ENCODE results near the gene B3GAT1.

Gene B3GAT1

DNA sequence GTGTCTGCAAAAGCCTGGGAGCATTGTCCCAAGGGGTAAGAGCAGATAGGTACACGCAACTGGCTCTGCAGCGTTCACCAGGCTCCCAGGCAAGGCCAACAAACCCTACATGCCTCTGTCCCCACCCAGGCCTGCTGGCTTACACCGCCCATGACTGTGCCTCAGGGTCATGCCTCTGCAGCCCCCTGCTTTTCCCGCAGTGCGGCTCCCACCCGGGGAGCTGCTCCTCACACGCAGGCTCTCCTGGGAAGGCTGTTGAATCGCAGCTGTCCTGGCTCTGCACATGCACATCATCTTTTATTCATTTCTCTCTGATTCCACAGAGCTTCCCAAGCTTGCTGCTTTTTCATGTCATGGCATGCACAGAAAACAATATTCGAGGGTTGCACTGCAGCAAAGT lies 29.2 kb upstream of the B3GAT1 start:
- DNase-seq = no peak

DNA sequence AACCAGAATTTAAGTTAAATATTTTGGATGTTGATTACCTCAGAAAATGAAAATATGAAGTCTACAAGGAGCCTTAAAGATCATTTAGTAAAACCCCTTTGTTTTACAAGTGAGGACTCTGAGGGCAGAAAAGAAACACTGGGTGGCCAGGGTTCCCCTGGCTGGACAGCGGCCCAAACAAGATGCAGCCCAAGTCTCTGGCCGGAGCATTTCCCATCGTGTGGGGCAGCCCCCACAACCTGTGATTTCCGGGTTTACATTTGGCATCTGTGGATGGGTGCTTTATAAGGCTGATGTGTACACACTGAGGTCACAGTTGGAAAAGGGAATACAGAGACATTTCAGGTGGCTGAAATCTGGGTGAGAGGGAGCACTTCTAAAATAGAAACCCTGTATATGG lies 28.8 kb upstream of the B3GAT1 start:
- no peak for DNase-seq

DNA sequence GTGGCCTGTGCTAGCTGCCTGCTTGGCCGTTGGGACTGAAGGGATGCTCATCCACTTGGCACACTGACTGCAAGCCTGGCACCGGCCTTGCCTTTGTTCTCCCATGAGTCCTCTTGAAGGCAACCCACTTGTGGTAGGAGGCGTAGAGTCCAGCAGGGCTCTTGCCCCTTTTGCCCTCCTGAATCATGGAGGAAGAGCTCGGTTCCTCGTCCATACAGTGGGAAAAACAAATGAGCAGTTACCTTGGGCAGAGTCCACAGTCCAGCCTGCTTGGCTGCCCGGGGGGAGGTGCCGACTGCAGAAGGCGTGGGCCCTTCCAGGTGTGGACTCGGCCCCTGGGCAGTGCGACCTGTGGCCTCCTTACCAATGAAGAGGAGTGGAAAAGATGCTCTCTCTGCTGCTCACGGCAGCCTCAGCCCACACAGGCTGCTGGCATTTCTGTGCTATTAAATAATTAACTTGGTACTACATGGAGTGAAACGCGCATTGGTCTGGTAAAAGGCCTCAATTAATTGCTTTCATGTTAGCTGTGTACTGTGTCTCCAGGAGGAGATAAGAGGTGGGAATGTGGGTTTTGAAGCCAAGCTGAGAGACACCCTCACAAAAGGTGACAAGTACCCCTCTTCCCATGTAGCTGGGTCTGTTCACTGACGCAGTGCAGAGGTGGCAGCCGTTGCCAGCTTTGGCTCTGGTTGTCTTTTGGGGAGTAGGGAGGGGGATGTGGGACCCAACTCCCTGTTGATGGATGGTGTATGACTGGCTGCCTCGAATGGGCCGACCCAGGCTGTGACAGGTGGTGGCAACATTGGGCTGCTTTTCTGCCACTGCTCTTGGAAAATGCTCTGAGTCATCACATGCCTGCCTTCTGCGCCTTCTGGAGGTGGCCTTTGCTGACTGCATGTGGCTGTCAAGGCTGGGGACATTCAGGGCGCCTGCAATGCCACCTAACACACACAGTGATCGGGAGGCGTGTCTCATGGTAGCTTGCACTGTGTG lies 26.8 kb upstream of the B3GAT1 start:
- DNase-seq = no peak

DNA sequence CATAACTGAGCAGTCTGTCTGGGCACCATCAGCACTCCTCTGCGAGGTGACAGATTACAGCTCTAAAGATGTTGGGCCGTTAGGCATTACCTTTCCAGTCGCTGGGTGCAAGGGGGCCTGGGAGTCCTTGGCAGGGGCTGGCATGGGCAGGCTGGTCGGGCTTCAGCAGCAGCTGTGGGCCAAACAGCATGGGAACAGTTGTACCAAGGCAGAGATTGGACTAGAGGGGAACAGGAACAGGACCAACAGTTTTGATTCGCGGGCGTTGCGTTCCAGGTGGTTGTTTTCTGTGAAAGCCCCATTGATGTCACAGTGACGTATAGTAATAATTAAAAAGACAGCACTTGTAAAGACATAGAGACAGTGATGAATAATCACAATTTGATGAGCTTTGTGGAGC lies 25.8 kb upstream of the B3GAT1 start:
- no peak for DNase-seq

DNA sequence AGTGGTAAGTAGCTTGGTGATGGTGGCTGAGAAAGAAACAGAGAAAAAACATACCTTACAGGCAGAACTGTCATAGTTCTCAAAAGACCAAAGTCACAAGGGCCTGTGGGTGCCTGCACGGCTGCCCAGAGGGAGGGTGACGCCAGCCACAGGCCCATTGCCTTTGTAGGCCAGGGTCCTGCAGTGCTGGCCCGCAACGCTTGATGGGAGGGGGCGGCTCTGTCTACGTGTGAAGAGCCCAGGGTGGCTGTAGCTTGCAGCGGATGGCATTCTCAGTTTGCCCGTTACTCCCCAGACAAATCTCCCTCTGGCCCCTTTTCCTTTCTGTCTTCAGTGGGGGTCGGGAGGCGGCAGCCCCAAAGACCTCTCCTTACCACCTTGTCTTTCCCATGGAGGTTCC lies 24.7 kb upstream of the B3GAT1 start:
- no peak for DNase-seq

DNA sequence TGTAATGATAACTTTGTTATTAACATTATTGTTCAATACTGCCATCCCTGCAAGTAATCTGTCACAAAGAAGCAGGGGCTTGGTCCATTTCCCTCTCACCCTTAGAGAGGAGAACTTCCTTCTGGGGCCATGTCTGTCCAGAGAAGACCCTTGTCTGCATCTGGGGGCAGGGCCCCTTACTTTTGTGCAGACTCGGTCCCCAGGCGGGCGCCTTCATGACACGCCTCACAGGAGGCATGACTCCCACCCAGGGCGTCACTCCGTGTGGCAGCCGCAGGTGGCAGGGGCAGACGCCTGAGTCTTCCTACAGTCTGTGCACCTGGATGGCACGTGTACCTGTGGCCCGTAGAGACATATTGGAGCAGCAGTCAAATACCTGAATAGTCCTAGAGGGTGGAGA lies 21.8 kb upstream of the B3GAT1 start:
- DNase-seq = no peak

DNA sequence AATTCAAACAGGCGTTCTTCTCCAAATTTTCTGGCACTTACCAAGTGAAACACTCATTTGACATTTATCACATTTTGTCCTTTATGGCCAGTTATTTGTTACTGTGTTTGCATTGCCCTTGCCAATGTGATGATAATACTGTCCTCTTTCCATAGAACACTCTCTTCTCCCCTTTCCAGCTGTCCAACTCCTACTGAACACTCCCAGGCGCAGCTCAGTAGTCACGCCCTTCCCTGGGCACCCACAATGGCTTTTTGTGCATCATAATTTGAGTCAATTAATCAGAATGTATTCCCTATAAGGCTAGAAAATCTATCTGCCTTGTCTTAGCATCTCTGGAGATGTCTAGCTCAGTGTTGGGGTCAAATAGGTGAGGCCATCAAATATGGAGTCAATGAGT lies 21.2 kb upstream of the B3GAT1 start:
- DNase-seq = no peak

DNA sequence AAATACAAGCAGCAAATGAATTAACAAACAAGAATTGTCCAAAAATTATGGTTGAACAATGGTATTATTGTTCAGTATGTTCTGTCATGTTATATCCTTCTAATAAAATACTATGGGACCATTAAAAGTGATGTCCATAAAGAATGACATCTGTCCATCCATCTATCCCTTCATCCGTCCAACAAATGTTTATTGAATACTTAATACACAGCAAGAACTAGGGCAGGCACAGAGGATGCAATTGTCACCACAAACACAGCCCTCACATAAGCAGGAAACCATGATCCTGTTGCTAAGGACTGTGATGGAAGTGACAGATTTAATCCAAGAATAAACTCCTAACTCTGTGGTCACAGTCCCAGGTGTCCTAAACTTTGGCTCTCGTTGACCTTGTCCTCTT lies 20.7 kb upstream of the B3GAT1 start:
- no peak for DNase-seq

DNA sequence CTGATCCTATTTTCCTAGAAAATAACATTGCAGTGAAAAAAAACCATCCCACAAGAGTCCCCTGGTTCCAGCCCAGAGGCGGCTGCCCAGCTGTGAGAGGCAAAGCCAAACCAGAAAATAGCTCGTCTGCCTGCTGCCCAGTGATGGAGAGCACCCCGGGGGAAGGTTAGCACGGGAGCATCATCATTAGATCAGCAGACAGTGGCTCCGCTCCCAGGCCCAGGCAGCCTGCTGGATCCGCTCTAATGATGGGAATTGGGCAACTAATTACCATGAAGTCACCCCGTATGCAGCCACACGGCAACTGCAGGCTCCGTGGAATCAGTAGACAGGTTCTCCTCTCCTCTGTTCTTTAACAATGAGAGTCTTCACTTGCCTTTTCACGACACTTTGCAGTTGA lies 17.1 kb upstream of the B3GAT1 start:
- DNase-seq = no peak

DNA sequence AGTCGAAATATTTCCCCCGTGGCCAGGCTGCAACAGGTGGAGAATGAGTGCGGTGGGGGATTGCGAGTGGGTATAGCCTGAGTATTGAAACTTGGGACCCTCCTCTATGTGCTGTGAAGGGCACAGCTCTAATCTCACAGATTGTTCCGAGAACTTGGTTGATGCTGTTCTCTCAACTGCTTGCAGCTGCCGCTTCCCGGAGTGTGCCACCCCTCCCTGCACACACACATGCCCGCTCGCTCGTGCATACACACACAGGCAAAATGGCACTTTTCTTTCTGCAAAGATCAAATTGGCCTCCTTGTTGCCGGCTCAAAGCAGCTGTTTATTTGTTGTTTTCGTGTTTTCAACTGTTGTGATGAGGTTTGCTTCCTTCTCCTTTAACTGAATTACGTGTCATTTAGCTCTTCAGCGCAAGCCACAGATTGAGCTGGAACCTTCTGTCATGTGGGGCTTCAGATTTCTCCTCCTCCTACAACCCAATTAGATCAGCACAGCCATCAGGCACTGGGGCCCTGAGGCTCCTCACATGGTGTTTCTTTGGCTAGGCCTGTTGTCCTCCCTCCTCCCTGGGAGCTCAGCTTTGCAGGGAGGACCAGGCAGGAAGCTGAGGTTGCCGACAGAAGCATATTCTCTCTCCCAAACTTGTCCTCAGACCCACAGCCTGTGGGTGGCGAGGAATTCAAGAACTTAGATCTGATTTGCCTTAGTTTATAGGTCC lies 13.9 kb upstream of the B3GAT1 start:
- no peak for DNase-seq

DNA sequence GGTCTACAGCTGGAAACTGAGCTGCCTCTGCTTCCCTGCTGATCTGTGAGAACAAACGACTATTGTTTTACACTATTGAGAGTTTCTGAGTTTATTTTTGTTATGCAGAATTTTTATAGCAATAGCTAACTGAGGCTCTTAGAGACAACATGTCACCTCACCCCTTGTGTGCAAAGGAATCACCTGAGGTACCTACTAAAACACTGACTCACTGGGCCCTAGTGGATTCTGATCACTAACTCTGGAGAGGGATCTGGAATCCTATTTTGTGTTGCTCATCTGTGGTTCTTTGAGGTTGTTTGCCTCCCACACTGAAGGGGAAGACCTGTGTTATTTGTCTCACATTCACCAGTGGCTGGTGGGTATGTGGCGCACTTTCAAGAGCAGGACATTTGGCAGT lies 13.4 kb upstream of the B3GAT1 start:
- DNase-seq = no peak

DNA sequence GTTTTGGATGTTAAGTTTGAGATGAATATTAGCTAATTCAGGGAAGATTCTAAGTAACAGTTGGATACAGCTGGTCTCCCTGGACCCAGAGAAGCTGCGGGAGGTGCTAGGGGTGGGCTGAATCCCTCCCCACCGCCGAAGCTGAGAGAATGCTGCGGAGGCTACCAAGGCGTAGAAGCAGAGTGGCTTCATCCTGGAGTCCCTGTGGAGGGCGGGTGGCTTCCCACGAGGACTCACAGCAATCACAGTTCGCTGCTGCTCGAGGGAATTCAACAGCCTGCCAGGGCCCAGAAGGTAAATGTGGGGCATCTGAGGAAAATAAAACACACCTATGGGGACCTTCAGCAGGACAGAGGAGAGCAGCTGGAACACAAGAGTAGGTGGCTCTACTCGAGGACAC lies 11.1 kb upstream of the B3GAT1 start:
- no peak for DNase-seq

DNA sequence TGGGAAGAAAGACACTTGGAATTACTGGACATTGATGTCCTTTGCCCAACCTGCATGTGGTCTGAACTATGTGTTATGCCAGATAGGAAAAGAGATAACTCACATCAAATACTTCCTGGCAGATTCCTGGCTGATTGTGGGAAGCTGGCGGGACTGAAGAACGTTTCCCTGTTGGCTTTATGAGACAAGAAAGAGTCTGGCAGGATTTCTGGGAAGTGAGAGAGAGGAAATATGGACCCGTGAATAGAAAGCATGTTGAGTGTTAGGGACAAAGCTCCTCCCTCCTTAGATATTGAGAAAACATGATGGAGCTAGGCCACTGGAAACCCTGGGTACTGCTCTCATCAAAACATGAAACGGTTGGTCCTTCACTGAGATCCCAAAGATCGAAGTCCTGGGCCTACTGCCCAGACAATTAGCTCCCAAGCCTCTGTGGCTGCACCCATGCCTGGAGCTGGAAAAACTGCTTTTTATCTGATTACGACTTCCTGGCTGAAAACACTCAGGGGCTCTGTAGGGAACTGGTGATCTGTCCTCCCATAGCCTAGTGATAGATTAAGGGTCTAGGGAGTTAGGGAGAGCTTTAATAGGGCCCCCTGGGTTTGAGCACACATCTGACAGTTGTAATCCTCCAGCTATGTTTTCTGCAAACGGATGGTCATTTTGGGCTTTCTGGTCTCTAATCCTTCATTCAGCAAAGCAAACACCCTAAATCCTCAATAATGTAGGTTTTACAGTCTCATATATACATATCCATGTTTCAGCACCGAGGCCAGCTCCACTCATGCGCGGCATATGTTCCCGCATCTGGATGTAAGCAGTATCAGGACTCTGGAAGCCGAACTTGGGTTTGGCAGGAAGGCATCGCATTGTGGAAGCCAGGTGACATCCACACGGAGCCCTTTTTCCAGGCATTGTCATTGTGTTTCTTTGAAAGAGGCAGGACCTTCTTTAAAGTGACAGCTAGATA lies 6.1 kb upstream of the B3GAT1 start:
- no peak for DNase-seq

DNA sequence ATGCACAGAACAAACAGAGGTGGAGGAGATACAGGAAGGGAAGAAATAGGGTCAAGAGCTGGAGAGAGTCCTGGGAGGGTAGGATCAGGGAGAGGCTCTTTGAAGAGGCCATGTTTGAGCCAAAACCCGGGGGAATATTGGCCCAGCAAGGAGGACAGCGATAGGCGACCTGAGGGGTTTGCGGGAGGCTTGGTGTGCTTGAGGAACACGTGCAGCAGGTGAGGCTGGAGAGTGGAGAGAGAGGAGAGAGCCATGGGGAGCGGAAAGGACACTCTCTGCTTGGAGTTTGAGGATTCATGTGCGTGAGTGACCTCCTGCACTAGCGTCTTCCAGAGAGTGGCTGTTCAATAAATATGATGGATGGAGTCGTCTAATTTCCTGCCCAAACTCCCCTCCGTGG lies 4.7 kb upstream of the B3GAT1 start:
- no peak for DNase-seq

DNA sequence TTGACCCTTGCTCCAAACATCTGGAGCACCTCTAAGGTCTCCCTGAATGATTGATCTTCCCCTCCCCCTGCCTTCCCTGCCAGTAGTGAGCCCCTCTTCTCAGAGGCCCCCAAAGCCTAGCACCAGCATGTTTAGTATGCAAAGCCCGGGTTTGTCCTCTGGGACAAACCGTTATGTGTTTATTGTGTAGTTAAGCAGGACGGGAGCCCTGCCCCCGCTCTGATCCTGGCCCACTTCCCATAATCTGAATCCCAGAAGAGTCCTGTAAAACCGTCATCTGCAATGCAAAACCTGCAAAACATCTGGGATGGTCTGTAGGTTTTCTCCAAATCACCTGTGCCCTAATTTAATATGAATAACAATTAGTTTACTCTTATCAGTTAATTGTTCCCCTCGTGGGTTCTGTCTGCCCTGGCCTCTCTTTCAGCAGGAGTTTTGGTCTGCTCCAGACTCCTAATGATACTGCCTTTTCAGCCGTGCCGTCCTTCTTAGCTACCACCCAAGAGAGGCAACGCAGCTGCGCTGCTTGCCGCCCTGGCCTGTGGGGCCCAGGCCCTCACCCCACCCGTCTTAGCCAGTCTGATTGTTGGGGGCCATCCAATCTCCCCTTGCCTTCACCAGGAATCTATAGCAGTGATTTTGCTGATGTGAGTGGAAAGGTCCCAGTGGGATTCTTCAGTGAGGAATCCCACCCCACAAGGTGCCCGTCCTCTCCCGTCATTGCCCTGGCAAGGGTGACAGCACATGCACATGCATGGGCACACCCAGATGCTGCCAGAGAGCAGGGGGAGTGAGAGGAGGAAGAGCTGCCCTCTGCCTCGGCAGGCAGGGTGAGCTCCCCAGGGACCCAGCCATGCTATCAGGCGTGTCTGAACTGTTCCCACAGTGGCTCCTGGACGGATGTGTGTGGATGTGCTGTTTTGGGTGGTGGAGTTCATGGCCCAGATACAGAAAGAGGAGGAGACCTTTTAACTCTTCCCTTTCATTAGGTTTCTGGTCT lies 3.0 kb upstream of the B3GAT1 start:
- no peak for DNase-seq

DNA sequence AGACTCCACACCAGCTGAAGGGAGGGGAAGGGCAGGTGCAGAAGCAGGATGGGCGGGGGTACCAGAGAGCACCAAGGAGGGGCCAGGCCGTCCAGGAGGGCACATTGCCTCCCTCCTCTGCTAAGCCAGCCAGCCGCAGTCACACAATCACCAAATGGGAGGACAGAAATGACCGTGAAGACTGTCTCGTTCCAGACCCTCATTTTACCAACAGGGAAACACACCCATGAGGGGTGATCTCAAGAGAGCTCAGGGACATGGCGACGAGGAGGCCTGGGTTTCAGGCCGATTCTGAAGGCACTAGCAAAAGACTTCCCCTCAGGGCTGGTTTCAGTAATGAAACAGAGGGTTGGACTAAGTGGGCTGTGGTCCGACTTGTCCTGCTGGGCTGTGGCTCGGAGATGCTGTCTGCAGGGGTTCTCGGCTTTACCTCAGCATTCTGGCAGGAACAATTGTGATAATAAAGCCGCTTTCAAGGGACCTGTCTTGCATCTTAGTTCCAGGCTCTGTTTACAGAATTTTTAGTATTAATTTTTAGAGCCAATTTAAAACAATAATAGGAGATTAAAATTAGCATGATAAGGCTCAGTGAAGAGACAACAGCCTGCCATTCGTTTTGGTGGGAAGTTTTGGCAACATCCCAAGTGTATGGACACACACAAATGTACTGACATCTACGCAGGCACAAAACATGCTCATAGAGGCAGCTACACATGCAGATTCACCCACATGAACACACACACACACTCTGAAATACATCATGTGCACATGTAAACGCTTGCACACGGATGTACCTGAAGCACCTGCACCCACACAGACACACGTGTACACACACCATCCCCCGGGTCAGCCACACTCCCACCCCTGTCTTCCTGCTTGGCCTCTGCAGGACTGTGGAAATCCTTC lies 2.0 kb upstream of the B3GAT1 start:
- no peak for DNase-seq

DNA sequence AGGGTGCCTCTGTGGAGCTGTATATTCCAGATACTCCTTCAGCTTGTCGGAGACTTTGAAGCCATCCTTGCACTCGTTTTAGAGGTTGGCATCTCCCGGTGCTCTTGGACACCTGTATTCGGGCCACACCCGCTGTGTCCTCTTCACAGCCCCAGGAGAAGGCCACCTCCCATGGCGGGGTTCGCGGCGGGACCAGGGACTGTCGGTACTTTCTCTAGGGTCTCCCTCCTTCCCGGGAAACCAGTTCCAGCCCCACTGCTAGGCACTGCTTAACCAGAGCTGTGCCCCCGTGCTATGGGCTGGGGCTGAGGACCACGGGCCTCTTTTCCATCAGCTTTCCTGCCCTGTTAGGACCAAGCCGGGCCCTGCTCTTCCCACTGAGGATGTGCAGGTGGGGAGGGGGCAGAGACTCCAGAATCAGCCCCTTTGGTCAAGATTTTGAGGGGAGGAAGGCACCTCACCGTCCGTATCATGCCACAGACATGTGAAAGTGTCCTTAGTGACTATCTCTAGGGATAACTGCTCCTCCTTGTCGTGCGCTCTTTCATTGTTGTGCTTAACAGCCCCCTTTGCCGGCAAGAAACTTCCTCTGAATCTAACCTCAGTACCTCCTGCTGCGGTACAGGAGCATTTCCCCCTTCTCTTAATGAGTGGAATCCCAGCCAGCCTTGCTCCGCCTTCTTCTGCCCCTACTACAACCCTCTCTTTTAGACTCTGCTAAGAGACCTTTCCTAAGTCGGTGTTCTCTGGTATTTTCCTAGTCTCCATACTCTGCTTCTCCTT lies 1.2 kb upstream of the B3GAT1 start:
- no peak for DNase-seq

DNA sequence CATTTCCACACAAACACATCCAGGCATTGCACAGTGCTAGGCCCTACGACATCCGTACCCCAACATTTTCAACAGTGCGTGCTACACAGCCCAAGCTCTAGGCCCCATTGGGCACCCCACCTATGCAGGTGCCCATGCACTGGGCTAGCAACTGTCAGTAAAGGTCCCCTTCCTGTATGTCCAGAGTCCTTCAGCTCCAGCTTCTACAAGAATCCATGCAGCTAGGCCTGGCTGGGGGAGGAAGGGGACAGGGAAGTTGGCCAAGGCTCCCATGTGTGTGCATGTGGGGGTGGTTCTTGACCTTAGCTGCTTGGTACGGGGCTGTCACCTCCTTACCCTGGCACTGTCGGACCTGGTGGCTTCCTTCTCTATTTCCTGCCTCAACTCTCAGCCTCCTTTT lies 1.3 kb downstream of the B3GAT1 start:
- DNase-seq = no peak

DNA sequence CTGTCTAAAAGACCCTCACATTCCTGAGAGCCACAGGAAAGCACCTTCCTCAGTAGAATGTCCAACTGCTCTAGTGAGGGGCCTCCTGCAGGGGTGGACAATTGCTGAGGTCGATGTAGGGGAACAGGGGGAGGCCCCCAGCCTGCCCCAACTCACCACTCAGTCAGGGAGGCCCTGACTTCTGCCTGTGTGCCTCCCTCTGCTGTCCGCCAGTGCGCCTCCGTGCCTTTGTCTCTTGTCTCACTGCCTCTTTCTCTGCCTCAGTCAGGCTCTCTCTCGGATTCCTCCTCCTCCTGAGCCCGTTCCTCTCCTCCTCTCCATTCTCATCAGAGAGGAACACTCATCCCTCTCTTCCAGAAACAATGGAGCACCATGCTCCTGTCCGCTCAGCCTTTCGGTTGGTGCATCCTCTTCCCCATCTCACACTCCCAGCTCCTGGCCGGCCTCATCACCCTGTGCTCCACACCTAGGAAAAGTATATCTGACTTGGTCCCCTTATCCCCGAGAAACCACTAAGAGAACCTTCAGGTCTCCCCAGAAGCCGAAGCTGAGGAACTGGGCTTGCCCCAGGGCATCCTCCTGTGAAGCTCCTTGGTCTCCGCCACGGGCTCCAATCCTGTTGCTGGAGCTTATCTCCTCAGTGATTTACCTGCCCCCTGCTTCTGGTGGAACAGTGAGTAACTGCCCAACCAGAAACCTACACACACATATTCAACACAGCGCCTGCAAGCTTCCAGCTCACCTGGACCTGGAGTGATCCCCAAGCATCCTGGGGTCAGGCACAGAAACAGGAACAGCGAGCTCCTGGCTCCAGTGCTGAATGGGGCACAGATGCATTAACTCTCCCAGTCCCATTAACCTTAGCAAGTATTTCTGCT lies 2.3 kb downstream of the B3GAT1 start:
- no peak for DNase-seq
